SK-N-SH treated with all-trans-retinoic acid at 6 μM for 48 hours (cell line): ENCODE results near the gene POLR2H.

Experiments used
- ATAC-seq: fragments of 200-7000 bp; cut with Tn5 transposase; 3 replicates; pipeline ENCODE4 v1.9.1; 2020; ENCODE audit warnings: mild to moderate bottlenecking, moderate library complexity
- BACH2 ChIP-seq: fragments of 250-450 bp; sonication (Bioruptor Pico); IDR thresholded peaks from 2 replicates; pipeline ENCODE4 v1.9.0; 2021; ENCODE audit warnings: mild to moderate bottlenecking, borderline replicate concordance
- CSDC2 ChIP-seq: fragments of 250-450 bp; sonication (Bioruptor Pico); IDR thresholded peaks from 2 replicates; pipeline ENCODE4 v1.5.0; 2020; ENCODE audit warnings: mild to moderate bottlenecking, moderate library complexity
- CSRNP3 ChIP-seq: fragments of 250-450 bp; sonication (Bioruptor Pico); IDR thresholded peaks from 2 replicates; pipeline ENCODE4 v1.5.1; 2021; ENCODE audit warnings: mild to moderate bottlenecking, moderate library complexity
- ESRRG ChIP-seq: fragments of 250-450 bp; sonication (Bioruptor Pico); IDR thresholded peaks from 2 replicates; pipeline ENCODE4 v1.6.1; 2021; ENCODE audit warnings: mild to moderate bottlenecking
- GLIS3 ChIP-seq: fragments of 250-450 bp; sonication (Bioruptor Pico); IDR thresholded peaks from 2 replicates; pipeline ENCODE4 v1.5.0; 2020; ENCODE audit warnings: mild to moderate bottlenecking, moderate library complexity
- OSR1 ChIP-seq: fragments of 250-450 bp; sonication (Bioruptor Pico); IDR thresholded peaks from 2 replicates; pipeline ENCODE4 v1.8.0; 2022; ENCODE audit warnings: moderate library complexity, mild to moderate bottlenecking, inconsistent platforms
- PATZ1 ChIP-seq: fragments of 250-450 bp; sonication (Bioruptor Pico); IDR thresholded peaks from 2 replicates; pipeline ENCODE4 v1.8.0; 2020; ENCODE audit warnings: mild to moderate bottlenecking, moderate library complexity, borderline replicate concordance
- PPARA ChIP-seq: fragments of 250-450 bp; sonication (Bioruptor Pico); IDR thresholded peaks from 2 replicates; pipeline ENCODE4 v1.5.0; 2020; ENCODE audit warnings: mild to moderate bottlenecking, borderline replicate concordance
- SNAI2 ChIP-seq: fragments of 250-450 bp; sonication (Bioruptor Pico); IDR thresholded peaks from 2 replicates; pipeline ENCODE4 v1.5.0; 2020; ENCODE audit warnings: mild to moderate bottlenecking, moderate library complexity
- TCF4 ChIP-seq: fragments of 250-450 bp; sonication (Bioruptor Pico); IDR thresholded peaks from 2 replicates; pipeline ENCODE4 v1.8.0; 2021; ENCODE audit warnings: mild to moderate bottlenecking, moderate library complexity, borderline replicate concordance
- TOX ChIP-seq: fragments of 250-450 bp; sonication (Bioruptor Pico); IDR thresholded peaks from 2 replicates; pipeline ENCODE4 v1.8.0; 2021; ENCODE audit warnings: mild to moderate bottlenecking, moderate library complexity, borderline replicate concordance
- TSHZ2 ChIP-seq: fragments of 250-450 bp; sonication (Bioruptor Pico); IDR thresholded peaks from 2 replicates; pipeline ENCODE4 v1.5.0; 2020; ENCODE audit warnings: mild to moderate bottlenecking, moderate library complexity
- ZC3H10 ChIP-seq: fragments of 250-450 bp; sonication (Bioruptor Pico); IDR thresholded peaks from 2 replicates; pipeline ENCODE4 v1.5.1; 2021; ENCODE audit warnings: mild to moderate bottlenecking, moderate library complexity
- ZFP3 ChIP-seq: fragments of 250-450 bp; sonication (Bioruptor Pico); IDR thresholded peaks from 2 replicates; pipeline ENCODE4 v1.5.0; 2020; ENCODE audit warnings: mild to moderate bottlenecking, moderate library complexity
- ZFP30 ChIP-seq: fragments of 450-650 bp; formaldehyde crosslinking; IDR thresholded peaks from 2 replicates; pipeline ENCODE4 v1.5.0; 2022; ENCODE audit warnings: mild to moderate bottlenecking, moderate library complexity
- ZNF565 ChIP-seq: fragments of 450-650 bp; formaldehyde crosslinking; conservative IDR thresholded peaks from 2 replicates; pipeline ENCODE4 v1.5.0; 2020; ENCODE audit warnings: low read depth, mild to moderate bottlenecking, moderate library complexity
- ZNF70 ChIP-seq: fragments of 450-650 bp; formaldehyde crosslinking; IDR thresholded peaks from 2 replicates; pipeline ENCODE4 v1.5.0; 2020; ENCODE audit warnings: mild to moderate bottlenecking, moderate library complexity
- ZNF8 ChIP-seq: fragments of 450-650 bp; formaldehyde crosslinking; IDR thresholded peaks from 2 replicates; pipeline ENCODE4 v1.5.0; 2020; ENCODE audit warnings: mild to moderate bottlenecking, moderate library complexity
- TF ChIP-seq, protein P1 (sequence below): fragments of 250-450 bp; sonication (Bioruptor Pico); IDR thresholded peaks from 2 replicates; pipeline ENCODE4 v1.5.1; 2020; ENCODE audit warnings: low read depth, mild to moderate bottlenecking, moderate library complexity

The POLR2H gene

GRCh38 chr3:184399410-184399809 lies 37.9 kb downstream of the POLR2H start:
- TF ChIP-seq CSDC2 (CRISPR knock-in tag) (no peak), PATZ1 (CRISPR knock-in tag) (no peak), PPARA (no peak), SNAI2 (CRISPR knock-in tag) (no peak), TOX (no peak), ZNF70 (no peak), BACH2 (CRISPR knock-in tag) (no peak), TCF4 (CRISPR knock-in tag) (no peak), GLIS3 (no peak), TSHZ2 (CRISPR knock-in tag) (no peak), ZFP30 (CRISPR knock-in tag) (no peak), ZNF565 (CRISPR knock-in tag) (no peak), ZFP3 (CRISPR knock-in tag) (no peak), CSRNP3 (no peak), ZNF8 (CRISPR knock-in tag) (no peak), ZC3H10 (no peak)
- peak; percentile 86 for ATAC-seq

- no peak for ATAC-seq
- TF ChIP-seq, protein P1, sequence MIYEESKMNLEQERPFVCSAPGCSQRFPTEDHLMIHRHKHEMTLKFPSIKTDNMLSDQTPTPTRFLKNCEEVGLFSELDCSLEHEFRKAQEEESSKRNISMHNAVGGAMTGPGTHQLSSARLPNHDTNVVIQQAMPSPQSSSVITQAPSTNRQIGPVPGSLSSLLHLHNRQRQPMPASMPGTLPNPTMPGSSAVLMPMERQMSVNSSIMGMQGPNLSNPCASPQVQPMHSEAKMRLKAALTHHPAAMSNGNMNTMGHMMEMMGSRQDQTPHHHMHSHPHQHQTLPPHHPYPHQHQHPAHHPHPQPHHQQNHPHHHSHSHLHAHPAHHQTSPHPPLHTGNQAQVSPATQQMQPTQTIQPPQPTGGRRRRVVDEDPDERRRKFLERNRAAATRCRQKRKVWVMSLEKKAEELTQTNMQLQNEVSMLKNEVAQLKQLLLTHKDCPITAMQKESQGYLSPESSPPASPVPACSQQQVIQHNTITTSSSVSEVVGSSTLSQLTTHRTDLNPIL: no peak
- TF ChIP-seq GLIS3: no peak
- no peak for TF ChIP-seq PPARA
- no peak for TF ChIP-seq ZFP3 (CRISPR knock-in tag)
- no peak for TF ChIP-seq BACH2 (CRISPR knock-in tag)
- TF ChIP-seq ZNF8 (CRISPR knock-in tag): no peak
- no peak for TF ChIP-seq SNAI2 (CRISPR knock-in tag)
- TF ChIP-seq ESRRG (CRISPR knock-in tag): no peak
- TF ChIP-seq OSR1 (CRISPR knock-in tag): no peak
- no peak for TF ChIP-seq TSHZ2 (CRISPR knock-in tag)
- TF ChIP-seq ZNF70: no peak
- TF ChIP-seq PATZ1 (CRISPR knock-in tag): no peak
- no peak for TF ChIP-seq ZC3H10
- no peak for TF ChIP-seq ZNF565 (CRISPR knock-in tag)
- no peak for TF ChIP-seq CSDC2 (CRISPR knock-in tag)
These were observed 43.8 kb downstream of the POLR2H start for GRCh38 chr3:184405075-184406030.
